Activated CD4-positive, alpha-beta T cell treated with anti-CD3 and anti-CD28 coated beads, Interleukin-2, amount 10 ng/mL, durations not matched to agents 7 days and 5 days (primary cell): Measurements from ENCODE around the gene SNRNP40. TPM values are rescaled to one million over a fixed set of nuclear protein-coding genes. Genes with fewer than 3 reads are reported as not detected.

ENCODE experiments used
- CTCF ChIA-PET: fragments of 350-600 bp; sonication (Branson Sonifier 250); formaldehyde crosslinking; loops from one replicate; lab custom pipeline; 2021; ENCODE audit warnings: antibody characterized with exemption; lab: Charles Lee
- POLR2A ChIA-PET: fragments of 350-600 bp; sonication (Branson Sonifier 250); formaldehyde crosslinking; loops from one replicate; lab custom pipeline; 2021; ENCODE audit warnings: antibody characterized with exemption; lab: Charles Lee
- DNase-seq: peaks from one replicate; pipeline ENCODE4 v3.0.0-alpha.2; 2020
- H3K27ac Mint-ChIP-seq: one replicate; pipeline ENCODE4 v1.8.0; 2021; ENCODE audit warnings: mild to moderate bottlenecking, moderate library complexity, mixed read lengths
- H3K27me3 Mint-ChIP-seq: one replicate; pipeline ENCODE4 v1.8.0; 2021; ENCODE audit warnings: mixed read lengths
- H3K36me3 Mint-ChIP-seq: one replicate; pipeline ENCODE4 v1.8.0; 2021; ENCODE audit warnings: low read depth, mixed read lengths
- H3K4me1 Mint-ChIP-seq: one replicate; pipeline ENCODE4 v1.8.0; 2021; ENCODE audit warnings: mixed read lengths
- H3K4me3 Mint-ChIP-seq: one replicate; pipeline ENCODE4 v1.8.0; 2021; ENCODE audit warnings: mild to moderate bottlenecking, moderate library complexity, mixed read lengths
- H3K9me3 Mint-ChIP-seq: one replicate; pipeline ENCODE4 v1.8.0; 2021; ENCODE audit warnings: mixed read lengths
- total RNA-seq, 2 experiments: library from RNA; stranded (reverse); gene quantifications; one replicate each; pipeline ENCODE4 v1.2.3, GENCODE V29; 2021

Gene SNRNP40
- total RNA-seq: 100 to 1,000 TPM in 1 of 2 experiments, 10 to 100 TPM in 1; 90.3 to 106 TPM

DNA sequence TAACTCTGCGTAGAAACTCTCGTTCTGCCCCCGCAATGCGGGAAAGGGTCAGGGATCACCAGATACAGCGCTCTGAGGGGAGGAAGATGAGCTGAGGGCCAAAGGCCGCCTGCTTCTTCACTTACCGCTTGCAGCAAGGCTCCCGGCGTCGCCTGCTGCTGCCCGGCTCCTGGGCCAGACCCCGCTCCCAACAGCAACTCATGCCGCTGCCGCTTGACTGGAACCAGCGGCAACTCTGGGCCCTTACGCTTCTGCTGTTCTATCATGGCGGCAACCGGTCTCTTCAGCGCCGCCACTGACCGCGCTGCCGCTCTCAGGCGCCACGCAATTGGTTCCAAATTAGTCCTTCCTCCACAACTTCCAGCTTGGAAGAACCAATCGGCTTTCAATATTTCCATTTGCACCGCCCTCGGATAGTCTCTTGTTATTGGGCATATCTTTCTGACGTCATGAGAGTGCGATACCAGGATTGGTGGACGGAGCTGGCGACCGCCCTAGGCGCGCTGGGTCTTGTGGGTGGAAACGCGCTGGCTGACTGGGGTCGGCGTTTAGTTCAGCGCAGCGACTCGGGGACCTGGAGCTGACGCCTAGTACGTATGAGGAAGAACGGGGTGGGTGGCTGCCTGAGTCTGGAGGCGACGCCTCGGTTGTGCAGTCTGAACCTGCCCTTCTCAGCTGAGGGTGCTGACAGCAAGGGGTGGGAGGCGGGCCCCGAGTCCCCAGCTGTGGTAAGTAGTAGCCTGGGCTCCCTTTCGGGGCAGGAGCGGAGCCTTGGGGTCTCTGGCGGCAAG lies at the start of gene SNRNP40, which contains the start of gene ZCCHC17:
Gene SNRNP40, minus strand, starts transcription at position 303 of the 791 bp plus-strand sequence. Its CDS starts 37 bp downstream, at position 266.
Gene ZCCHC17, plus strand, starts transcription at position 547 of the 791 bp plus-strand sequence. CDS start 13,067 bp downstream, outside the sequence.
- CTCF ChIA-PET: interaction anchor here (0.6 to 1.4 kb wide), 2 partner anchors 9 to 17 kb away, joined by 3 read pairs; no protein-coding TSS in a partner anchor
- Mint-ChIP-seq H3K27me3 (no peaks in the 10 kb centered on the region), H3K4me1 (peaks cover 37% of the 10 kb centered on the region), H3K4me3 (no peak within 1 kb of the TSS), H3K36me3 (peaks cover 27% of the 10 kb centered on the region), H3K27ac (no peak within 1 kb of the TSS), H3K9me3 (no peaks in the 10 kb centered on the region)
- POLR2A ChIA-PET: interaction anchor here (0.6 to 0.7 kb wide), 5 partner anchors 284 to 1347 kb away, joined by 3 to 4 read pairs (median 4); no protein-coding TSS in a partner anchor
- peak; percentile 97 for DNase-seq

- ChIA-PET POLR2A (no interaction called here), CTCF (no interaction called here)
- Mint-ChIP-seq H3K27me3 (no peaks in the 10 kb centered on the region), H3K9me3 (no peaks in the 10 kb centered on the region), H3K4me3 (no peak overlapping the region), H3K36me3 (peaks cover 3% of the 10 kb centered on the region), H3K4me1 (no peaks in the 10 kb centered on the region), H3K27ac (no peak overlapping the region)
- no peak for DNase-seq
These were observed 49.0 kb upstream of the SNRNP40 start for GRCh38 chr1:31345635-31346034.

GRCh38 chr1:31344503-31344902 lies 47.9 kb upstream of the SNRNP40 start:
- POLR2A ChIA-PET: no interaction called here

DNA sequence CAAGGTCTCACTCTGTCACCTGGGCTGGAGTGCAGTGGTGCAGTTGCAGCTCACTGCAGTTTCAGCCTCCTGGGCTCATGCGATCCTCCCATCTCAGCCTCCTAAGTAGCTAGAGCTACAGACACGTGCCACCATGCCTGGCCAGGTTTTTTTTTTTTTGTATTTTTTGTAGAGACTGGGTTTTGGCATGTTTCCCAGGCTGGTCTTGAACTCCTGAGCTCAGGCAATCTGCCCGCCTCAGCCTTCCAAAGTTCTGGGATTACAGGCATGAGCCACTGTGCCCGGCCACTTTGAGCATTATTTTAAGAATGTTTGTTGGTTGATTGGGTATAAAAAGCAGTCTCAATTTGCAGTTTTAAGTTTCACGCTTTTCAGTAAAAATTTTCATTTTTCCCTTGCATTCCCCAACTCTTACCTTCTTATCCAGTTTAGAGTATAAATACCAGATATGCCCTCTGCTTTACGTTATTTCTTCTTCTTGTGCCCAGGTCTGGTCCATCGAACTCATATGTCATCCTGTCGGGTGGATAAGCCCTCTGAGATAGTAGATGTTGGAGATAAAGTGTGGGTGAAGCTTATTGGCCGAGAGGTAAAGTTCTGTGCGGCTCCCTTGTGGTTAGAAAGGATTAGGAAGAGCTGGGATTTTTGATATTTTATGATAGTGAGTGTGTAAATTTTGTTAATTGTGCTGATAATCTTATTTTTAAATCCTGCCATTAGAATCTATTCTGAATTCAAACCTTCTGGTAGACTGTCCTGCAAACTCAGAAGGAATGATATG lies 40.3 kb upstream of the SNRNP40 start:
- no peaks in the 10 kb centered on the region for H3K27me3 Mint-ChIP-seq
- H3K9me3 Mint-ChIP-seq: no peaks in the 10 kb centered on the region
- DNase-seq: no peak
- peaks cover 3% of the 10 kb centered on the region for H3K36me3 Mint-ChIP-seq
- no peak overlapping the region for H3K4me3 Mint-ChIP-seq
- no peaks in the 10 kb centered on the region for H3K4me1 Mint-ChIP-seq
- ChIA-PET POLR2A (no interaction called here), CTCF (interaction anchor here (1.5 kb wide), 1 partner anchor 11 kb away, joined by 3 read pairs; no protein-coding TSS in a partner anchor)
- H3K27ac Mint-ChIP-seq: no peak overlapping the region

More at GRCh38 chr1:31344503-31344902, 47.9 kb upstream of the SNRNP40 start:
- DNase-seq: no peak
- H3K4me3 Mint-ChIP-seq: no peak overlapping the region
- H3K36me3 Mint-ChIP-seq: peaks cover 3% of the 10 kb centered on the region
- H3K4me1 Mint-ChIP-seq: no peaks in the 10 kb centered on the region
- CTCF ChIA-PET: interaction anchor here (0.6 kb wide), 1 partner anchor 186 kb away, joined by 3 read pairs; no protein-coding TSS in a partner anchor
- H3K27me3 Mint-ChIP-seq: no peaks in the 10 kb centered on the region
- no peaks in the 10 kb centered on the region for H3K9me3 Mint-ChIP-seq
- H3K27ac Mint-ChIP-seq: no peak overlapping the region

DNA sequence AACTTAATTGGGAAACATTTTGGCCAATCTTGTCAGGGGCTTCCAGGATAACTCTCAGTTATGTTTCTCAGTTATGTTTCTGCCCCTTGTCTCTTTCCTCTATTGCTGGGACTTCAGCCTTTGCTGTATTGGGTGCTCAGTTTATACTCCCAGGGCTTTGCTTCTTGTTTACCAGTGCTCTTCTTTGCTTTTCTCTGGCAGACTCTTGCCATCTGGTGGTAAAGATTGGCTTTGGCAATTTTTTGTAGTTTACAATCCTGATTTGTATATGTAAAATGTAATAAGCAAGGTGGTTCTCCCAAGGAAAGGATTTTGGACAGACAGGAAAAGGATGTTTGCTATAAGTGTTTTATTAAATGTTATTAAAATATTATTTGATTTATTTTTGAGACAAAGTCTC lies 38.4 kb upstream of the SNRNP40 start:
- Mint-ChIP-seq H3K27me3 (no peaks in the 10 kb centered on the region), H3K36me3 (peaks cover 5% of the 10 kb centered on the region), H3K27ac (no peak overlapping the region), H3K4me3 (no peak overlapping the region), H3K4me1 (no peaks in the 10 kb centered on the region), H3K9me3 (no peaks in the 10 kb centered on the region)
- ChIA-PET CTCF (no interaction called here), POLR2A (no interaction called here)
- peak; percentile 26 for DNase-seq

GRCh38 chr1:31327381-31327780 lies 30.8 kb upstream of the SNRNP40 start:
- H3K4me1 Mint-ChIP-seq: no peaks in the 10 kb centered on the region
- no peak overlapping the region for H3K27ac Mint-ChIP-seq
- H3K36me3 Mint-ChIP-seq: peaks cover 5% of the 10 kb centered on the region
- POLR2A ChIA-PET: no interaction called here
- no peaks in the 10 kb centered on the region for H3K27me3 Mint-ChIP-seq
- CTCF ChIA-PET: no interaction called here
- DNase-seq: no peak
- H3K9me3 Mint-ChIP-seq: no peaks in the 10 kb centered on the region
- H3K4me3 Mint-ChIP-seq: no peak overlapping the region

GRCh38 chr1:31326461-31326860 lies 29.9 kb upstream of the SNRNP40 start:
- DNase-seq: no peak
- CTCF ChIA-PET: interaction anchor here (0.6 kb wide), 1 partner anchor 11 kb away, joined by 3 read pairs; no protein-coding TSS in a partner anchor
- H3K36me3 Mint-ChIP-seq: no peaks in the 10 kb centered on the region
- H3K27me3 Mint-ChIP-seq: no peaks in the 10 kb centered on the region
- no peaks in the 10 kb centered on the region for H3K9me3 Mint-ChIP-seq
- no peak overlapping the region for H3K4me3 Mint-ChIP-seq
- POLR2A ChIA-PET: no interaction called here
- H3K4me1 Mint-ChIP-seq: no peaks in the 10 kb centered on the region
- H3K27ac Mint-ChIP-seq: no peak overlapping the region

GRCh38 chr1:31324992-31325391 lies 28.4 kb upstream of the SNRNP40 start:
- CTCF ChIA-PET: no interaction called here

GRCh38 chr1:31324093-31324492 lies 27.5 kb upstream of the SNRNP40 start:
- Mint-ChIP-seq H3K27me3 (no peaks in the 10 kb centered on the region), H3K4me1 (no peaks in the 10 kb centered on the region), H3K27ac (no peak overlapping the region), H3K4me3 (no peak overlapping the region), H3K9me3 (no peaks in the 10 kb centered on the region), H3K36me3 (peaks cover 13% of the 10 kb centered on the region)
- ChIA-PET POLR2A (no interaction called here), CTCF (interaction anchor here (0.5 to 0.6 kb wide), 2 partner anchors 110 to 386 kb away, joined by 3 read pairs; no protein-coding TSS in a partner anchor)
- DNase-seq: no peak

More at GRCh38 chr1:31324992-31325391, 28.4 kb upstream of the SNRNP40 start:
- POLR2A ChIA-PET: no interaction called here
- Mint-ChIP-seq H3K27me3 (no peaks in the 10 kb centered on the region), H3K36me3 (peaks cover 10% of the 10 kb centered on the region), H3K27ac (no peak overlapping the region), H3K4me3 (no peak overlapping the region), H3K4me1 (no peaks in the 10 kb centered on the region), H3K9me3 (no peaks in the 10 kb centered on the region)
- DNase-seq: no peak

GRCh38 chr1:31318146-31318545 lies 21.6 kb upstream of the SNRNP40 start:
- CTCF ChIA-PET: interaction anchor here (0.8 kb wide), 1 partner anchor 16 kb away, joined by 3 read pairs; no protein-coding TSS in a partner anchor

DNA sequence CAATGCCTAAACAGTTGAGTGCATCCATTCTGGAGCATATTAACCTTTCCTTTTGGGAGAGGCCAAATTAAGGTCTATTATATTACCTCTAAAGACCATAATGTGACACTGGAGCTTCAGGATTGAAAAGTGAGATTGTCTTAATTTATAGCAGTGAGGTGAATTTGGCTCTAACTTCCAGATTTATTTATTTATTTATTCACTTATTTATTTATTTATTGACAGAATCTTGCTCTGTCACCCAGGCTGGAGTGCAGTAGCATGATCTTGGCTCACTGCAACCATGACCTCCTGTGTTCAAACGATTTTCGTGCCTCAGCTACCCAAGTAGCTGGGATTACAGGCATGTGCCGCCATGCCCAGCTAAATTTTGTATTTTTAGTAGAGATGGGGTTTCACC lies 19.3 kb upstream of the SNRNP40 start:
- no peak for DNase-seq
- Mint-ChIP-seq H3K27me3 (no peaks in the 10 kb centered on the region), H3K36me3 (peaks cover 41% of the 10 kb centered on the region), H3K27ac (no peak overlapping the region), H3K4me3 (no peak overlapping the region), H3K9me3 (no peaks in the 10 kb centered on the region), H3K4me1 (no peaks in the 10 kb centered on the region)
- POLR2A ChIA-PET: interaction anchor here (0.5 kb wide), 1 partner anchor 1519 kb away, joined by 4 read pairs; no protein-coding TSS in a partner anchor
- CTCF ChIA-PET: no interaction called here

More at GRCh38 chr1:31318146-31318545, 21.6 kb upstream of the SNRNP40 start:
- peaks cover 34% of the 10 kb centered on the region for H3K36me3 Mint-ChIP-seq
- H3K4me3 Mint-ChIP-seq: no peak overlapping the region
- POLR2A ChIA-PET: no interaction called here
- no peaks in the 10 kb centered on the region for H3K27me3 Mint-ChIP-seq
- no peaks in the 10 kb centered on the region for H3K9me3 Mint-ChIP-seq
- no peak overlapping the region for H3K27ac Mint-ChIP-seq
- H3K4me1 Mint-ChIP-seq: no peaks in the 10 kb centered on the region
- DNase-seq: no peak

DNA sequence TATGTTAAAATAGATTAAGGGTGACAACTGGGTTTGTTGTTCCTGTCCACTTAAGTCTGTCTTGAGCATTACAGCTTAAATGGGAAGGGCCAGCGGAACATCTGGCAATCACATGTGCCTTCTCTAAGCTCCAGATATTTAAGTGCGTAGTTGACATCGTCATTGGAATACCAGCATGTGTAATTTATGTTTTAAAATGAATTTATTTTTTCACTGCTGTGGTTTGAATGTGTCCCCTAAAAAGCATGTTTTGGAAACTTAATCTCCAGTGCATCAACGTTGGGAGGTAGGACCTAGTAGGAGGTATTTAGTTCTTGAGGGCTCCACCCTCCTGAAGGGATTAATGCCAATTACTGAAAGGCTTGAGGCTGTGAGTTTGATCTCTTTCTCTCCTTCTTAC lies 13.6 kb upstream of the SNRNP40 start:
- CTCF ChIA-PET: interaction anchor here (0.9 kb wide), 1 partner anchor 67 kb away, joined by 3 read pairs; no protein-coding TSS in a partner anchor
- POLR2A ChIA-PET: no interaction called here
- Mint-ChIP-seq H3K4me3 (no peak overlapping the region), H3K36me3 (peaks cover 31% of the 10 kb centered on the region), H3K4me1 (peaks cover 8% of the 10 kb centered on the region), H3K27ac (no peak overlapping the region), H3K9me3 (no peaks in the 10 kb centered on the region), H3K27me3 (no peaks in the 10 kb centered on the region)
- no peak for DNase-seq
